ENCODE data around the gene ZSWIM9.

DNA sequence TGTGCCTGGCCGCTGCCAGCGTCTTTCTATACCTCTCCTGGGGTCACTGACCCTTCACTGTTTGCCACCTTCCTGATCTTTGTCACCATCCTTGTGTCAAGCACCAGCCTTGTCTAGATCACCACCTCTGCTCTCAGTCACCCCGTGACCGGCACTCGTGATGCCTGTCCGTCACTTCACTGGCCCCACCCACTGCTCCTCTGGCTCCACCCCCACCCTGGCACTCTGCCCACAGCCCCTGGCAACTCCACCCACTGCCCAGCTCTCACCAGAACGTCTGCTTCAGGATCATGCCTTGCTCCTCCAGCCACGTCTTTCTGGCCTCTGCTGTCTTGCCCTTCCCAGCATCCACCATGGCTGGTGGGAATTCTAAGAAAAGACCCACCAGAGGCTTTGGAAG lies 35.1 kb upstream of the ZSWIM9 start:
- TF ChIP-seq, protein P1, sequence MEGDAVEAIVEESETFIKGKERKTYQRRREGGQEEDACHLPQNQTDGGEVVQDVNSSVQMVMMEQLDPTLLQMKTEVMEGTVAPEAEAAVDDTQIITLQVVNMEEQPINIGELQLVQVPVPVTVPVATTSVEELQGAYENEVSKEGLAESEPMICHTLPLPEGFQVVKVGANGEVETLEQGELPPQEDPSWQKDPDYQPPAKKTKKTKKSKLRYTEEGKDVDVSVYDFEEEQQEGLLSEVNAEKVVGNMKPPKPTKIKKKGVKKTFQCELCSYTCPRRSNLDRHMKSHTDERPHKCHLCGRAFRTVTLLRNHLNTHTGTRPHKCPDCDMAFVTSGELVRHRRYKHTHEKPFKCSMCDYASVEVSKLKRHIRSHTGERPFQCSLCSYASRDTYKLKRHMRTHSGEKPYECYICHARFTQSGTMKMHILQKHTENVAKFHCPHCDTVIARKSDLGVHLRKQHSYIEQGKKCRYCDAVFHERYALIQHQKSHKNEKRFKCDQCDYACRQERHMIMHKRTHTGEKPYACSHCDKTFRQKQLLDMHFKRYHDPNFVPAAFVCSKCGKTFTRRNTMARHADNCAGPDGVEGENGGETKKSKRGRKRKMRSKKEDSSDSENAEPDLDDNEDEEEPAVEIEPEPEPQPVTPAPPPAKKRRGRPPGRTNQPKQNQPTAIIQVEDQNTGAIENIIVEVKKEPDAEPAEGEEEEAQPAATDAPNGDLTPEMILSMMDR (conservative IDR thresholded peaks at IDR 0.05; ENCODE audit: low read depth, low read length), result no peak
- no peak for TF ChIP-seq EZH2 (IDR thresholded peaks at IDR 0.05; ENCODE audit: low read length, unreplicated experiment)
- no peak for TF ChIP-seq EZH2phosphoT487 (IDR thresholded peaks at IDR 0.05; ENCODE audit: borderline replicate concordance, low read length)

Measured in PC-3 (cell line).